GM21737 (cell line): ENCODE results near the gene GLB1L3.

Experiments used
- ATAC-seq: cut with Tn5 transposase; IDR thresholded peaks from one replicate; pipeline ENCODE4 v1.9.1; 2021; ENCODE audit warnings: mild to moderate bottlenecking, moderate library complexity; ENCODE audit not compliant: unreplicated experiment

Gene GLB1L3, protein sequence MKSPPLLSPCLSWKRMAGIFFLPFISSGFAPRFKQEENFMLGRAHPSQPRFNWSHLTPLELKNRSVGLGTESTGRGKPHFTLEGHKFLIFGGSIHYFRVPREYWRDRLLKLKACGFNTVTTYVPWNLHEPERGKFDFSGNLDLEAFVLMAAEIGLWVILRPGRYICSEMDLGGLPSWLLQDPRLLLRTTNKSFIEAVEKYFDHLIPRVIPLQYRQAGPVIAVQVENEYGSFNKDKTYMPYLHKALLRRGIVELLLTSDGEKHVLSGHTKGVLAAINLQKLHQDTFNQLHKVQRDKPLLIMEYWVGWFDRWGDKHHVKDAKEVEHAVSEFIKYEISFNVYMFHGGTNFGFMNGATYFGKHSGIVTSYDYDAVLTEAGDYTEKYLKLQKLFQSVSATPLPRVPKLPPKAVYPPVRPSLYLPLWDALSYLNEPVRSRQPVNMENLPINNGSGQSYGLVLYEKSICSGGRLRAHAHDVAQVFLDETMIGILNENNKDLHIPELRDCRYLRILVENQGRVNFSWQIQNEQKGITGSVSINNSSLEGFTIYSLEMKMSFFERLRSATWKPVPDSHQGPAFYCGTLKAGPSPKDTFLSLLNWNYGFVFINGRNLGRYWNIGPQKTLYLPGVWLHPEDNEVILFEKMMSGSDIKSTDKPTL

DNA sequence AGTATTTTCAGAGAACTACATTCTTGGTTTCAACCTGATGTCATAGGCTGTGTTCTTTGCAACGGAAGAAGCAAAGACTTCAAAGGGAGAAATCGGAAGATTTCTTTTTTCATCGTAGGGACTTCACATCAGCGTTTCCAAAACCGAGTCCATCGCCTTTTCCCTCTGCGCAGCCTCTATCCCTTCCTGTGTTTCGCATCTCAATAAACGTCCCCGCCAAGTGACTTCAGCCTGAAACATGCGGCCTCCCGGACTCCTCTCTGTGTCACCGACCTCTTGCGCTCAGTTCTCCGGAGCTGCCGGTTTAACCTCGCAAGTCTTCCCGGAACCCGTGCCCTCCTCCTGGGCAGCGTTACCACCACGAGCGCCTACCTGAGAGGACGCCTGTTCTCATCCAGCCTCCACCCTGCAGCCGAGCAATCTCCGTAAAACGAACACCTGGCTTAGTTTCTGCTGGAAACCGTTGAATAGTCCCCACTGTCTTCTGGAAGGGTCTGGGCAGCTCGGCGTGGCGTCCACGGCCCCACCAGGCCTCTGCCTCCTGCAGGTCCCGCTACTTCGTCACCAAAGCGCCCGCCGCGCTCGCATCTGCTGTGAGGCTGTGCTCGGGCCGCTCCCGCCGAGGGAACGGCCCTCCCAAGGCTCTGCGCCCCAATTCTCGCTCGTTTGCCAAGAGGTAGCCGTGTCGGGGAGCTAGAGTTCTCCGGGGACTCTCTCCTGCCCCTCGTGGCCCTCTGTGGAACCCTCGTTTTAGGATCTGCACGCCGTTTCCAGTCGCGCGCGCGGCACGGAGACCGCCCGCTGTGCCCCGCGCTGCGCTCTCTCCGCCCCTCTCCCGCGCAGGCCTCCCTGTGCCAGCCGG lies at the start of gene GLB1L3:
TSS of gene GLB1L3 (plus strand) at position 846 of the 862 bp plus-strand sequence. CDS start 362 bp downstream, outside the sequence.
- peak; percentile 69 for ATAC-seq

DNA sequence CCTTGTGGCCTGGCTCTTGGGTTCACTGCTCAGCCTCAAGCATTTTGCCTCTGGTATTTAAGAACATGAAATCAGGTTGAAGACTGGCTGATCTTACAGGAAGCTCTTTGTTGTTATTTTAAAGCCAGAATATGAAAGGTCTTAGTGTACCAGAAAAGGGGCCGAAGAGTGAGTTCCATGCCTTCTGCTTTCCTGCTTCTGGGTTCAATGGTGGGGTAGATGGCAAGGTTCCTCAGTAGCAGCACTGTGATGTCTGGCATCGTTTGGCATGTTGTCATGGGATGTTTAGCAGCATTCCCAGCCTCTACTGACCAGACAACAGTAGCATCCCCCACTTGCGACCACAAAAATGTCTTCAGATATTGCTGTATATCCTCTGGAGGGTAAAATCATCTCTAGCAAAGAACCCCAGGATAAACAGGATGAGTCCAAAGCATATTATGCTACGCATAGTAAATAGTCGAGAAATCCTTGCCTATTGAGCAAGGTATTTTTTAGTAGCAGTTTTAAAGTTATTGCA lies 49.3 kb upstream of the GLB1L3 start:
- ATAC-seq, result no peak

GRCh38 chr11:134228625-134229024 lies 47.6 kb upstream of the GLB1L3 start:
- ATAC-seq, result peak; percentile 45

DNA sequence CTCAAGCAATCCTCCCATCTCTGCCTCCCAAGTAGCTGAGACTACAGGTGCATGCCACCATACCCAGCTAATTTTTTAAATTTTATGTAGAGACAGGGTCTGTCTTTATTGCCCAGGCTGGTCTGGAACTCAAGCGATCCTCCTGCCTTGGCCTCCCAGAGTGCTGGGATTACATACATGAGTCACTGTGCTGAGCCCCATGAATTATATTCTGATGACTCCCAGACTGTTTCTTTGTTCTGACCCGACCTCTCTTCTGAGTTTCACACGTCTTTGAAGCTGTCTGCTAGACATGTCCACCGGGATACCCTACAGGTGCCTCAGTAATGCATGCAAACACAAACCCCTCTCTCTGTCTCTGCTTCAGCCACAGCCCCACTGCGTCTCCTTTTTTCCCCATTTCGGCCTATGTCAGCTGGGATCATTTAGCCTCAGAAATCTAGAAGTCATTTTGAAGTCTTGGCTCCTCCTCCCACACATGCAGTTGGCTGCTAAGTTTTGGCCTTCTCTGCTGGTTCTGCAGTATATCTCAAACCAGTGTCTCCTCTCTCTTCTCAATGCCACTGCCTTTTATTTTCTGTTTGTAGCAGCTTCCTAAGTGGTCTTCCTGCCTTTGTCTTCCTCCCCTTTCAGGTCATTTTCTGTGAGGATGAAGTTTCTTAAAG lies 46.9 kb upstream of the GLB1L3 start:
- ATAC-seq, result no peak

- ATAC-seq, result no peak
Observed at GRCh38 chr11:134230339-134230738, 45.8 kb upstream of the GLB1L3 start.

DNA sequence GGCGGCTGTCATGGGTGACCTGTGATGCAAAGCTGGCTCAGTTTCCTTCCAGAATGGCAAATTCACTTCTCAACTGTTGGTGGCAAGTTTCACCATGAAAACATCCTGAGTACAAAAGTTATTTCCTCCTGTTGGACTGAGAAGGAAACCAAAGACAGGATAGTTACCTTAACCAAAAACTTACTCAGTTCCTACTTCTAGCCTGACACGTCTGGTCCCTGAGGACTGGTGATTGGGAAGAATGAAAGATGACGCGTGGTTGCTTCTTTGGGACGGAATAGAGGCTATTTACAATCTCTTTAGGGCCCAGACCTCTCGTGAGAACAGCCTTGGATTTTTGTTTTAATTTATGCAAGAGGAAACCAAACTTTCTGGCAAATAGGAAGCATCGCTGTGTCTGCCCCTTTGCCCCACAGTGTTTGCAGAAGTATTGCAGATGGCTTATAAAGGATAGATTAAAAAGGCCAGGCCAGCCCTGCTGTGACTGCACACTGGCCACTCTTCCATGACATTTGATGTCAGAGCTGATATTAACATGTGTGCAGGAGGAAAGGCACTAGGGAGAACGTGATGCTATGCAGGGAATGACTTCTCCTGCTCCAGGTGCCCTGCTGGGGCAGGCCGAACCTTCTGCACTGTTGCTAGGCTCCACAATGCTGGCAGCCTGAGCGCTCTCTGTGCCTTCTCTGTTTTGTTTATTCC lies 44.1 kb upstream of the GLB1L3 start:
- no peak for ATAC-seq

- ATAC-seq, result no peak
Observed at GRCh38 chr11:134233729-134234179, 42.4 kb upstream of the GLB1L3 start.

DNA sequence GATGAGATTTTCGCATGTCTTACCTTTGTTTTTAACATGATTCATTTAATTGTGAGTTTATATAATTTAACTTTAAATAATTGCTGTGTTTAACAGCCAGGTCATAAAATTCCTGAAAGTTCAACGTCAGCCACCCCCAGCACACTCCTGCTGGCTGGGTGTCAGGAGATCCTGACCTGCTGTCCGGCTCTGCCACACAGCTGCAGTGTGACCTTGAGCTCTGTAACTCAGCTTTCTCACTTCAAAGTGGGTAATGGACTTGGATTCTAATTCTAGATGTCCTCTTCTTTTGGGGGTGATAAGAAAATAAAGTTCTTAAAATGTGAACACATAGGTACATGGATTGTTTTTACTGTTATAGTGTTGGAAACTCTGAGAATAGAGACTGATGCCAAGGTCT lies 40.8 kb upstream of the GLB1L3 start:
- no peak for ATAC-seq

DNA sequence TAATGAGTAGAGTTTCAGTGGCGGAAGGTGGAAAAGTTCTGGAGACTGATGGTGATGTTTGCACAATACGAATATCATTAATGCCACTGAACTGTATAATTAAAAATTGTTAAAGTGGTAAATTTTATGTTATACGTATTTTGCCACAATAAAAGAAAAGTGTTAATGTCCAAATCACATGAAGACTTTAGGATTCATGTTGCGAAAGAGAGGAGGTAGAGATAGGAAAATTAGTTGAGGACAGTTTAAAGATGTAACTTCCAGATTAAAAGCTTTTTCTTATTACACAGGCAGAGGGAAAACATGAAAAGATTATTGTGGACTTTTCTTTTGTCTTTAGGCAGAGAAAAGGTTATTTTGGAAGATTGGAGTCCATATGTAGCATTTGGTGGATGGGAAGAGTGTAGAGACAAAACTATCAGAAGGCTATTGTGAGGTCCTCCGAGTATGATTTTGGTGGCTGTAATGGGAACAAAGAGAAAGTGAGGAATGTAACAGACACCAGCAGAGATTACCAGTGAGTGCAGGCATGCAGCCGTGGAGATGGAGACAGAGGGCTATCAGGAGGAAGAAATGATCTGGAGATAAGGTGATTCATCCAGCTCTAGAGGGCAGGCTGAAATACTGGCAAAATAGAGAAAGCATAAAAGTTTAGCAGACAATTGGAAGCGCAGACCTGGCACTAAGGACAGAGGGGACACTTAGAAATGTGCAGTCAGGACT lies 39.2 kb upstream of the GLB1L3 start:
- ATAC-seq, result no peak

- no peak for ATAC-seq
Observed at GRCh38 chr11:134237557-134237922, 38.6 kb upstream of the GLB1L3 start.

DNA sequence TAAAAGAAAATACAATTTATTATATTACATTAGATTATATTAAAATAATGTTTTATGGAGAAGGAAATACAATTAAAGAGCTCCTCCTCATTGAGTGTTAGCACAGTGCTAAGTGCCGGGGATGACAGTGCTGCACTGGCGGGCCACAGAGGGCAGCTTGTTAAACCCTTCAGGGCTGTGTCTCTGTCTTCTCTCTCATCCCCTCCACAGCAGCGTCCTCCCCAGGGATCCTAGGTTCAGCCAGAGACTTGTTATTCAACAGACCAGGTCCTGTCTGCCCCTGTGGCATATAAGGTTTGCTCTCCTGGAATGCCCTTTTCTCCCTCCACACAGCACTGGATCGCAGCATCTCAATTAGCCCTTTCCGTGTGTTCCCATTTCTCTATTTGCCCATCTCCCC lies 37.2 kb upstream of the GLB1L3 start:
- ATAC-seq, result no peak

GRCh38 chr11:134240592-134240991 lies 35.6 kb upstream of the GLB1L3 start:
- ATAC-seq, result no peak

DNA sequence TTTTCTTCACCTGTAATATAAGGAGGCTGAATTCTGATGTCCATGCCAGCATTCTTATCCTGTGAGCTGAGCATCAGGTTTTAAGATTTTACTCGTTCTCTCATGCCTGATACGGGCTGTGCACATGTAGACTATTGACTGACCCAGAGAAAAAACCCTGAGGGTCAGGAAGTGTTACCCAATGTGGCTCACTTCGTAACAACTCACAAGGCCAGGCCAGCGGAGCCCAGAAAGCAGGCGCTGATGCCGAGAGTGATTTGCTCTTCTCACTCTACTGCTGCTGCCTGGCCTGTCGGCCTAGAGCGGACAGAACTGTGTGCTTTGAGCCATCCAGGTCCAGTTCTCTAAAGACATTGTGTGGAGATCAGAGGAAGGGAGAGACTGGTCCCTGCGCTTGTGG lies 33.8 kb upstream of the GLB1L3 start:
- ATAC-seq, result no peak

DNA sequence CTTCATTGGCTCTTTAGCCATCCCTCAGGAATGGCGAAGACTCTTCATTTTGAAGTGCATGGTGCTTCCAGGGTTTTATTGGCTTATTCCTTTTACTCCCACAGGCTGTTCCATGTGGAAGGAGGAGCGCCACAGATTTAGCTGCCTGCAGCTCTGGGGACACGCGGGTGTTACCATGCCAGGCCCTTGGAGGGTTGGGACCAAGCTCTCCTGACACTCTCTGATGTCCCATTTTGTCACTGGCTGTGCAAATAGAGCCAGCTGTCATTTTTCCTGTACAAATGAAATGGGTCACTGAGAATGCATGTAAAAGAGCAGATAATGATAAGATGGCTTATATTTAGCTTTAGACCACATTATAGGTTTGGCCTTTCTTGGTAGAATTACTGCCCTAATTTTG lies 32.3 kb upstream of the GLB1L3 start:
- no peak for ATAC-seq

DNA sequence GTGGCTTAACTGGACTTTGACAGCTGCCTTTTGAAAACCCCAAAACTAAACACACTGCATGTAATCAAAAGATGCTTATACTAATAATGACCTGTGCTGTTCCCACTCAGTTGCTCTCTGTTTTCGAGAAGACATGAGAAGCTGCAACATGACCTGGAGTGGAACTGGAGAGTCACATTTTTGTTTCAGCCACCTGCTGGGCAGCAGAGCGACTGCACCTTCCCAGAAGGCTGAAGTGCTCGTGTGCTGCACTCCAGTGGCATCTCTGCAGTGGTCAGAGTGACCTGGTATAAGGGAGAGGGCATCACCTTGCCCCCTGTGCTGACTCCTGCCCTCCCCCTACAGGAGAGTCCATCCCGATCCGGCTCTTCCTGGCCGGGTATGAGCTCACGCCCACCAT lies 31.6 kb upstream of the GLB1L3 start:
- ATAC-seq, result peak; percentile 78

DNA sequence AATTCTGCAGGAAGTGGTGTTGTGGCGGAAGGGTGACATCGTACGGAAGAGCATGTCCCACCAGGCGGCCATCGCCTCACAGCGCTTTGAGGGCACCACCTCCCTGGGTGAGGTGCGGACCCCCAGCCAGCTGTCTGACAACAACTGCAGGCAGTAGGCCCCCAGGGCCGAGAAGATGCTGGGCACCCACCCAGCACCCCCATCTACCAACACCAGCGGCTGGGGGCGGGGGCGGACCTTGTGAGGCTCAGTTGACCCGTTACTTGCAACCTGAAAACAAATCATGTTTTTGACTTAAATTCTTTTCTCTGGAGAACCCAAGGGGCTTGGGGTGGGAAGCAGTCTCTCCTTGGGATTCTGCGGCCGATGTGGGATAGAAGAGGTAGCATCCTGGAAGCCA lies 30.7 kb upstream of the GLB1L3 start:
- no peak for ATAC-seq

DNA sequence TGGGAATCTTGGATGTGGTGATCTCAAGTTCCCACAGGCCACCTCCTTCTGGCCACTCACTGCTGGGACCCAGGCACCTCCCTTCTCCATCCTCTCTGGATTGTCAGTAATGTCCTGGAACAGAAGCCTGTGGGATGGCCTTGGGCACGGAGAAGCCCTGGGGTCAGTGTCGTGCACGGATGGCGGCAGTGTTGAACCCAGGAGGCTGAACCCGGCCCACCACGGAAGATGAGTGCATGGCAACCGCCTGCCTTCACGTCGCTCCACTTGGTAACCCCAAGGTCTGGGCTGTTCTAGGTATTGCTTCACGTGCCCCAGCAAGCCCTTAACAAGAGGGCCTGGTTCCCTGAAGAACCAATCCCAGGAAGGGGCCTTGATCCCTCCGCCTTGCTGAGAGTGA lies 30.1 kb upstream of the GLB1L3 start:
- ATAC-seq, result no peak

- no peak for ATAC-seq
Observed at GRCh38 chr11:134246678-134247077, 29.5 kb upstream of the GLB1L3 start.

- ATAC-seq, result no peak
Observed at GRCh38 chr11:134248910-134249480, 27.2 kb upstream of the GLB1L3 start.
